HPDE6-E6E7 (cell line): ENCODE measurements around the gene GP1BA.

Experiments used
- DNase-seq: peaks from one replicate; pipeline ENCODE4 v3.0.0; 2011; ENCODE audit warnings: missing footprints; ENCODE audit errors: extremely low spot score

Gene GP1BA

GRCh38 chr17:4973256-4974114, 41.4 kb downstream of the GP1BA start:
- no peak for DNase-seq

DNA sequence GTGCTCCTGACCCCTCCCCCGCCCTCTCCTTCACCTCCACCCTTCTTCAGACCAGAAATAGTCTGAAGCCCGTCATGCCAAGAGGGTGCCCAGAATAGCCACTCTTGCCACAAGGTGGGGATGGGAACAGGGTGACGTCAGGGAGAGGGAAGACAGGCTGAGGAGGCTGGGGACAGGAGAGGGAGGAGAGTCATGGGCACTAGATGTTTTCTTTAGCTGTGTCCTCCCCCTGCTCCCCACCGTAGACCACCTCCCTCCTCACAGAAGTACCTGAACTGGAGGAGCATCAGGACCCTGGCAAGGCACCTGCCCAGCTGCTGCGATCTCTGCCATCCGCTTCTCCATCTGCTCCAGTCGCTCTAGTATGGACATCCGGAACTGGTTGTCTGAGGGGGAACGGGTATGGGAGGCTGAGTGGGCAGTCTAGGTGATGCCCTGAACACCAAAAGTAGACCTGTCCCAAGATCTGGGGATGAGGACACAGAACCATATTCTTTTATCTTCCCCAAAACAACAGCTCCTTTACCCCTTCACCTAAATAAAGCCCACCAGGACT, 42.1 kb downstream of the GP1BA start:
- DNase-seq, result no peak

DNA sequence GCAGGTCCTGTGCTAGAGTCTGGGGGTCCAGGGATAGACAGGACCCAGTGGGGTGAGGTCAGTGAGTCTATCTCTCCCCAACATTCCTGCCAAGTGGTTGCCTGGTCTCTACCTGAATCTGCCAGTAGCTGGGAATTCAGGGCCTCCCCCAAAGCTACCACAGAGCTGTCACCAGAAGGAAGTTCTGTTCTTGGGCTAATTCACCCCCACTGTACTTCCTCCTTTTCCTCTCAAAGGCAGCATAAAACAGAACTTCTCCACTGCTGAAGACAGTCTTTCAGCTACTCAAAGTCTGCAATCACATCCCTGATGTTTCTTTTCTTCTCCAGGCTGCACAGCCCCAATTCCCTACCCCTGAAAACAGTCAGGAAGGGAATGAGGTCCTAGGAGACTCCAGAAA, 46.6 kb downstream of the GP1BA start:
- no peak for DNase-seq

- no peak for DNase-seq
These were observed 48.7 kb downstream of the GP1BA start for GRCh38 chr17:4980644-4981216.

- DNase-seq, result no peak
These were observed 50.2 kb downstream of the GP1BA start for GRCh38 chr17:4982305-4982704.
